CD4-positive, alpha-beta T cell (primary cell): ENCODE results near the gene CD300LB. TPM values are rescaled to one million over a fixed set of nuclear protein-coding genes. Genes with fewer than 3 reads are reported as not detected.

Source experiments
- ATAC-seq: fragments of 200-7000 bp; cut with Tn5 transposase; one replicate; pipeline ENCODE4 v1.10.0; 2022; ENCODE audit warnings: mild to moderate bottlenecking; ENCODE audit not compliant: poor library complexity
- CTCF ChIA-PET: fragments of 350-600 bp; sonication (Branson Sonifier 250); formaldehyde crosslinking; loops from one replicate; lab custom pipeline; 2021; ENCODE audit warnings: antibody characterized with exemption, inconsistent platforms; lab: Charles Lee
- POLR2A ChIA-PET: fragments of 350-600 bp; sonication (Branson Sonifier 250); formaldehyde crosslinking; loops from one replicate; lab custom pipeline; 2021; ENCODE audit warnings: antibody characterized with exemption, inconsistent platforms; lab: Charles Lee
- DNase-seq, 14 experiments: peaks; one replicate each; pipeline ENCODE4 v3.0.0-alpha.2; 2013 to 2020; ENCODE audit warnings: mixed read lengths in 2 of 14
- H3K27ac ChIP-seq, 2 donors: one replicate each; pipeline versions ENCODE4 v1.5.1 to v1.7.0; 2013; ENCODE audit warnings: low read length in 2 of 2, low read depth in 1 of 2, mild to moderate bottlenecking in 1 of 2
- H3K27me3 ChIP-seq, 2 experiments: 1 replicate in 1 of 2; 2 replicates in 1 of 2; pipeline versions ENCODE4 v1.6.1 to v1.7.0; 2013; ENCODE audit warnings: low read length in 2 of 2, control low read depth in 1 of 2, mild to moderate bottlenecking in 1 of 2, moderate library complexity in 1 of 2; ENCODE audit not compliant: insufficient read depth in 2 of 2, control insufficient read depth in 1 of 2
- H3K36me3 ChIP-seq: one replicate; pipeline ENCODE4 v1.6.1; 2013; ENCODE audit warnings: low read length, control low read depth; ENCODE audit not compliant: insufficient read depth
- H3K4me1 ChIP-seq: one replicate; pipeline ENCODE4 v1.6.1; 2013; ENCODE audit warnings: low read length, control low read depth; ENCODE audit not compliant: insufficient read depth
- H3K4me3 ChIP-seq: one replicate; pipeline ENCODE4 v1.5.1; 2013; ENCODE audit warnings: mild to moderate bottlenecking, low read length, moderate library complexity
- H3K9me3 ChIP-seq, 2 experiments: 1 replicate in 1 of 2; 2 replicates in 1 of 2; pipeline versions ENCODE4 v1.6.1 to v1.7.0; 2013; ENCODE audit warnings: low read length in 2 of 2, mild to moderate bottlenecking in 2 of 2, control low read depth in 1 of 2, moderate library complexity in 1 of 2; ENCODE audit not compliant: control insufficient read depth in 1 of 2, insufficient read depth in 1 of 2
- H3K27ac Mint-ChIP-seq: one replicate; pipeline ENCODE4 v1.8.0; 2020; ENCODE audit warnings: mixed read lengths
- H3K27me3 Mint-ChIP-seq: one replicate; pipeline ENCODE4 v1.8.0; 2021; ENCODE audit warnings: mixed read lengths
- H3K36me3 Mint-ChIP-seq: one replicate; pipeline ENCODE4 v1.8.0; 2021; ENCODE audit warnings: low read depth, mixed read lengths
- H3K4me1 Mint-ChIP-seq: one replicate; pipeline ENCODE4 v1.8.0; 2021; ENCODE audit warnings: low read depth, mixed read lengths
- H3K4me3 Mint-ChIP-seq: one replicate; pipeline ENCODE4 v1.8.0; 2020; ENCODE audit warnings: mild to moderate bottlenecking, mixed read lengths
- H3K9me3 Mint-ChIP-seq: one replicate; pipeline ENCODE4 v1.8.0; 2020; ENCODE audit warnings: mixed read lengths
- intact Hi-C, 2 experiments: fragments of 100-400 bp; cut with DNase I in 1 of 2; cut with micrococcal nuclease in 1 of 2; formaldehyde crosslinking; loops; one replicate each; pipeline versions ENCODE4 v1.15.1 to v1.9.0; 2023 to 2025; cut with DNase I, micrococcal nuclease
- total RNA-seq, 174 experiments: library from RNA in 2 of 174; stranded (reverse) in 2 of 174; gene quantifications; one replicate each; pipeline ENCODE4 v1.2.3 and lab custom pipeline; 2021 to 2026
- TF ChIP-seq, protein P1 (sequence below): fragments of 200-600 bp; IDR thresholded peaks from one replicate; pipeline ENCODE4 v1.8.0; 2022; ENCODE audit warnings: antibody characterized with exemption, mild to moderate bottlenecking

CD300LB gene
- total RNA-seq, 2 experiments from 2014 or later, result 0.36 to 0.56 TPM

DNA sequence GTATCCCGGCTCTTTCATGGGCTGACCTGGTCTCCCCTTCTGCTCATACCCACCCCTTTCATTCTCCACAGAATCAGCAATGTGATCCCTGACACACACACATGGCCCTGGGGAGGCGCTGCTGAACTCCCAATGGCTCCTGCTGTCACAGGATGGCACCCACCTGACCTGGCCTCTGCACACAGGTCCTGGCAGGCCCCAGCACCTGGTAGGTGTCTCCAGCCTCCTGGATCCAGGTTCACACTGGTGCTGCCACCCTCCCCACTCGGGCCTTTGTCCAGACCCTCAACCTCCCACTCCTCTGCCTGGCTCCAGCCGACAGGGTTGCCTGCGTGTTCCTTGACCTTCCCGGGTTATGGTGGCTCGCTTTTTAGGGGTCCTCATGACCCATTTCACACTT lies 16.0 kb upstream of the CD300LB start:
- DNase-seq, result no peak
- ChIA-PET POLR2A (no interaction called here), CTCF (no interaction called here)
- Histone ChIP-seq H3K4me1 (no peaks in the 10 kb centered on the region), H3K27me3 (peaks cover 0 to 3% of the 10 kb centered on the region in 2 experiments), H3K9me3 (no peaks in the 10 kb centered on the region), H3K27ac (no peak overlapping the region), H3K36me3 (no peaks in the 10 kb centered on the region), H3K4me3 (no peak overlapping the region)
- Mint-ChIP-seq H3K27me3 (no peaks in the 10 kb centered on the region), H3K9me3 (no peaks in the 10 kb centered on the region), H3K4me3 (no peak overlapping the region), H3K36me3 (no peaks in the 10 kb centered on the region), H3K27ac (no peak overlapping the region), H3K4me1 (peaks cover 5% of the 10 kb centered on the region)
- TF ChIP-seq, protein P1, sequence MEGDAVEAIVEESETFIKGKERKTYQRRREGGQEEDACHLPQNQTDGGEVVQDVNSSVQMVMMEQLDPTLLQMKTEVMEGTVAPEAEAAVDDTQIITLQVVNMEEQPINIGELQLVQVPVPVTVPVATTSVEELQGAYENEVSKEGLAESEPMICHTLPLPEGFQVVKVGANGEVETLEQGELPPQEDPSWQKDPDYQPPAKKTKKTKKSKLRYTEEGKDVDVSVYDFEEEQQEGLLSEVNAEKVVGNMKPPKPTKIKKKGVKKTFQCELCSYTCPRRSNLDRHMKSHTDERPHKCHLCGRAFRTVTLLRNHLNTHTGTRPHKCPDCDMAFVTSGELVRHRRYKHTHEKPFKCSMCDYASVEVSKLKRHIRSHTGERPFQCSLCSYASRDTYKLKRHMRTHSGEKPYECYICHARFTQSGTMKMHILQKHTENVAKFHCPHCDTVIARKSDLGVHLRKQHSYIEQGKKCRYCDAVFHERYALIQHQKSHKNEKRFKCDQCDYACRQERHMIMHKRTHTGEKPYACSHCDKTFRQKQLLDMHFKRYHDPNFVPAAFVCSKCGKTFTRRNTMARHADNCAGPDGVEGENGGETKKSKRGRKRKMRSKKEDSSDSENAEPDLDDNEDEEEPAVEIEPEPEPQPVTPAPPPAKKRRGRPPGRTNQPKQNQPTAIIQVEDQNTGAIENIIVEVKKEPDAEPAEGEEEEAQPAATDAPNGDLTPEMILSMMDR, result no peak
- no peak for ATAC-seq
- intact Hi-C loops, result no loop called here

DNA sequence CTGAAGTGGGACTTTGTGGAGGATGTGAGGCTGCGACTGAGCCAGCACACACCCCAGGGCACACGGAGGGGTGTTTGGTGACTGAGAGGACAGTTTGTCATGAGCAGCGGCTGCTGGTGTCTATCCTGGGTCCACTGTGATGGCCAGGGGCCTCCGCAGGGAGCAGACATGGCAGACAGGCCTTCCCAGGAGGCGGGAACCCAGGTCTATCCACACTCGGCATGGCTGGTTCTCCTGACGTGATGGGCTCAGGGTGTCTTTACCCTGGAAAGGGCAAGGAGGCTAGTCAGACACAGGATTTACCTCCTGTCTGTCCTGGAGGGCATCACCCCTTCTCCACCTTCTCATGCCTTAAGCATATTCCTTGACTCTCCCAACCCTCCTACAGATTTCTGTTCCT lies 15.3 kb upstream of the CD300LB start:
- ATAC-seq (no peak), DNase-seq (no peak)
- POLR2A ChIA-PET, result no interaction called here
- Histone ChIP-seq H3K27ac (no peak overlapping the region), H3K9me3 (no peaks in the 10 kb centered on the region), H3K27me3 (peaks cover 0 to 3% of the 10 kb centered on the region in 2 experiments), H3K36me3 (no peaks in the 10 kb centered on the region), H3K4me1 (no peaks in the 10 kb centered on the region), H3K4me3 (no peak overlapping the region)
- no peak overlapping the region for H3K27ac Mint-ChIP-seq
- H3K4me1 Mint-ChIP-seq, result peaks cover 5% of the 10 kb centered on the region
- intact Hi-C loops, result no loop called here
- H3K9me3 Mint-ChIP-seq, result no peaks in the 10 kb centered on the region
- H3K36me3 Mint-ChIP-seq, result no peaks in the 10 kb centered on the region
- CTCF ChIA-PET, result no interaction called here
- no peak overlapping the region for H3K4me3 Mint-ChIP-seq
- TF ChIP-seq, protein P1, result no peak
- H3K27me3 Mint-ChIP-seq, result no peaks in the 10 kb centered on the region

DNA sequence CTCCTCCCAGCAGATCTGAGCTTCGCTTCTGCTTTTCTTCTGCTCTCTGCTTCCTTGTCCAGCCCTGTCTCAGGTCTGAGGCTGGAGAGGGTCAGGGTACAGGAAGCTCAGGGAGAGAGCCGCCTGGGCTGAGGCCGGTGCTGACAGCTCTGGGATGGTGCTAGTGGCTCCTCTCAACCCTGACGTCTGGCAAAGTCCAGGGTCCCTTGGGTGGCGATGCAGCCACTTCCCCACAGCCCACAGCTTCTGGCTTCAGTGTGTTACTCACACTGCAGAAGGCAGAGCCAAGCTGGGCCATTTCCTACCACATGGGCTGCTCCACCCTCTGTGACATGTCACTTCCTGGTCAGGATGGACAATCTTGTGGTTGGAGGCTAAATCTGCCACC lies 14.6 kb upstream of the CD300LB start, which contains the start of gene CD300C:
Gene CD300C (minus strand): TSS at position 273 of the 388 bp plus-strand sequence. CDS start 333 bp downstream, outside the sequence.
- Histone ChIP-seq H3K36me3 (no peaks in the 10 kb centered on the region), H3K4me1 (no peaks in the 10 kb centered on the region), H3K9me3 (no peaks in the 10 kb centered on the region), H3K27ac (no peak within 1 kb of the TSS), H3K4me3 (peak within 1 kb of the TSS; percentile 7), H3K27me3 (peaks cover 0 to 3% of the 10 kb centered on the region in 2 experiments)
- no peaks in the 10 kb centered on the region for H3K9me3 Mint-ChIP-seq
- TF ChIP-seq, protein P1, result no peak
- DNase-seq (peak in 3 of 14 experiments; percentile 13 to 68 (median 57)), ATAC-seq (peak; percentile 34)
- no peaks in the 10 kb centered on the region for H3K27me3 Mint-ChIP-seq
- intact Hi-C loops, result no loop called here
- H3K4me3 Mint-ChIP-seq, result no peak within 1 kb of the TSS
- peaks cover 5% of the 10 kb centered on the region for H3K4me1 Mint-ChIP-seq
- POLR2A ChIA-PET, result no interaction called here
- CTCF ChIA-PET, result no interaction called here
- H3K27ac Mint-ChIP-seq, result no peak within 1 kb of the TSS
- no peaks in the 10 kb centered on the region for H3K36me3 Mint-ChIP-seq
